NCI-H1417 (cell line): ENCODE measurements around the gene GTF3C2.

Experiments used
- DNase-seq, 3 experiments: peaks; one replicate each; lab custom pipeline; 2025; lab: John Stamatoyannopoulos, UW

The GTF3C2 gene

DNA sequence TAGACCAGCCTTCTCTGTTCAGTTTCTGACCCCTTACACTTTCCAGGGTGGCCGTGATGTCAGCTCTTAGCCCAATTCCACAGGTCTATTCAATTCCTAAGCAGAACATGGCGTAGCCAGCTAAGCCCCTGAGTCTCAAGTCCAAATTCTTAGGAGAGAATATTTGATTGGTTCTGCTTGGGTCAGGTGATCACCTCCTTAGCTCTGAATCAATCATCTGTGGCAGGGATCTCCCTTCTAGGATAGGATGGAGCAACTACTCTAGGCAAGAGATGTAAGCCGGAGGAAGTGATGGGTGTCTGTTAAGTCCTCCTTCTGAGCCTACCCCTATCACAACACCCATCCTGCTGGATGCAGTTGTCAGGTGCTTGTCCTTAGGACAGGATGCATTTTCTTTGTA, 59.4 kb downstream of the GTF3C2 start:
- no peak for DNase-seq

DNA sequence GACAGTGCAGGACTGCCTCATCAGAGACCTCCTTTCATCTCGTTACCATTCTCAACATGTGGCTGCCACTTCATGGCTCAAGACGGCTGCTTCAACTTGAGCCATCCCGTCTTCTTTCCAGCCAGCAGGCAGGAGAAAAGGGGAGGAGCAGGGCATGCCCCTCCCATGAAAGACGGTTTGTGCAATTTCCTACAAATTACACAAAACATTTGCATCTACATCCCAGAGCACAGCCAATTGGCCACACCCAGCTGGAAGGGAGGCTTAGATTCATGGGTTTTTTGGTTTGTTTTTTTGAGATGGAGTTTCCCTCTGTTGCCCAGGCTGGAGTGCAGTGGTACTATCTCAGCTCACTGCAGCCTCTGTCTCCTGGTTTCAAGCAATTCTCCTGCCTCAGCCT, 60.1 kb downstream of the GTF3C2 start:
- DNase-seq: no peak

DNA sequence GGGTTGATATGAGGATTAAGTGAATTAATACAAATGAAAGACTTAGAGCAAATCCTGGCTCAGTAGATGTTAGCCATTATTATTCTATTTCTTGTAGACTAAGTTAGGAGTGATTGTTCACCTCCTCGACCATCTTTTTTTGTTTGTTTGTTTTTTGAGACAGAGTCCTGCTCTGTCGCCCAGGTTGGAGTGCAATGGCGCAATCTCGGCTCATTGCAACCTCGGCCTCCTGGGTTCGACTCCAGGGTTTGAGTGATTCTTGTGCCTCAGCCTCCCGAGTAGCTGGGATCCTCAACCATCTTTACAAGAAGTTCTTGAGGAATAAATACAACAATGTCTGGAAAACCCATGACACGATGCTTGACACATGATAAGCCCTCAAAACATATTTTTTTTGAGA, 61.6 kb downstream of the GTF3C2 start:
- DNase-seq: no peak

DNA sequence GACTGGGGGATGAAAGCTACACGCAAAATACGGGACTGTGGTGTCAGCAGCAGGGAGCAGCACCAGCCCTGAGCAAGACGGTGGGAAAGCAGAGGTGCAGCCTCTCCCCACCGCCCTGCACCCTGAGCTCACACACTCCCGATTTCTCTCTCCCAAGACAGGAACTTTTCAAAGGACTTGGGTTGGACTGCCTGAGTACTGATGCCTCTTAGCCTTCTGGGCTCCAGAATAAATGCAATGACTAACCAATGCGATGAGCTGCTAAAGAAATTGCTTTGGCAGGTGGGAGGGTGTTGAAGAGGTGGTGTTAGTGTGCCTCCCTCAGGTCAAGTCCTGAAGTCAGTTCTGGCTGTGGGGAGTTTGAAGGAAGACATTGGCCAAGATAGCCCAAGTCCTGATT, 64.7 kb downstream of the GTF3C2 start:
- no peak for DNase-seq

DNA sequence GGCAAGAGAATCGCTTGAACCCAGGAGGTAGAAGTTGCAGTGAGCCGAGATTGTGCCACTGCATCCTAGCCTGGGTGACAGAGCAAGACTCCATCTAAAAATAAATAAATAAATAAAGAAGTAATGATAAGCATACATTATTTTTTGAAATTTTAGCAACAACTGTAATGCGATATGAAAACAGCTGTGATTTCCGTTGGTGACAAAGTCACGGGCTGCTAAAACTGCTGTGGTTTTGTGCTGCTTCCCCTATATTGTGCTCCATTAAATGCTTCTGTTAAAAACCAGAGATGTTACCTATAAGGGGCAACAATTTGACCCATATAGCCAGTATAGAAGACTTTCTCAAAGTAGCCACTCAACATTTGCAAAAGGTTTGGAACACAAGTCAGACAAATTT, 66.0 kb downstream of the GTF3C2 start:
- no peak for DNase-seq

DNA sequence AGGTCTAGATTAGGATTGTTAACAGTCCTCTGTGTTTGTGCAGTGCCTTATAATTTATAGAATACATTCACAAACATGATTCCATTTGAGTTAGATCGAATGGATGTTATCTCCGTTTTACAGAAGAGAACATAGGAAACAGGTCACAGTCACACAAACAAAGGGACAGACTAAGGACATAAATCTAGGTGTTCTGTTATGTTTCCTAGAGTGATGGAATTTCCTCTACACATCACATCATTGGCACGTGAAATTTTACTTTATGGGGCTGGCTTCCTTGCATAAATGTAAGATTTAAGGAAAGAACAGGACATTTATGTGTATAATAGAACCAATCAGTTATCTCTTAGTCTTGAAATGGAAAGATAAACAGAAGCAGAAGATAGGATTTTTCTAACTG, 68.0 kb downstream of the GTF3C2 start:
- DNase-seq: no peak

DNA sequence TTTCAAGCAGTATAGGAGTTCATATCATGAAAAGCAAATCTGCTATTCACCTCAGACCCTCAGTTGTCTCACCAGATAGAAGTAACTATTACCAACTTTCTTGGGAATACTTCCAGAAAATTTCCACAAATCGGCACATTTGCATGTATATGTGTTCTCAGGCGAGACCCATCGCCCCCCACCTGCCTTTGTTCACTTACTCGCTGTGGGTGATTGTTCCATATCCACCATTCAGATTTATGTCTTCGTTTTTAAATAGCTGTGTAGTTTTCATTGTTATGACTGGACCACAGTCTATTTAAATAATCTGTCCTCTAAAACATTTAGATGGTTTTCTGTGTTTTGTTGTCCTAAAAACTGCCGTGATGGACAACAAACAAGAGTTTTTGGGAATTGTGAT, 71.1 kb downstream of the GTF3C2 start:
- no peak for DNase-seq

DNA sequence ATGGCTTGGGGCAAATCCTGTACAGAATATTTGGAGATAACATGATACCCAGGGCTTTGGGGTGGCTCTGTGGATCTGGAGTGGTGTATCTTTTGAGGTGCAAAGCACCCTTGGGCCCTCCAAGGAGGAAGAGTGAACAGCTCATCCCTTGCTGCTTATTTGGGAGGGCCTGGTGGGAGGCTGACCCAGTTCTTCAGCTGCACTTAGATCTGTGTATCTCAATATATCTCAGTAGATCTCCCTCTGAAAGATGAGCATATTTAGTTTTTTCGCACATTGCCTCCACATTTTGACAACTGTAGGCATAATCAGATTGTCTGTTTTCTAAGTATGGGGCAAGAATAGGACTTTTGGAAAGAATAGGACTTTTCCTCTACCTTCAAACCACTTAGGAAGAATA, 71.6 kb downstream of the GTF3C2 start:
- DNase-seq: no peak

DNA sequence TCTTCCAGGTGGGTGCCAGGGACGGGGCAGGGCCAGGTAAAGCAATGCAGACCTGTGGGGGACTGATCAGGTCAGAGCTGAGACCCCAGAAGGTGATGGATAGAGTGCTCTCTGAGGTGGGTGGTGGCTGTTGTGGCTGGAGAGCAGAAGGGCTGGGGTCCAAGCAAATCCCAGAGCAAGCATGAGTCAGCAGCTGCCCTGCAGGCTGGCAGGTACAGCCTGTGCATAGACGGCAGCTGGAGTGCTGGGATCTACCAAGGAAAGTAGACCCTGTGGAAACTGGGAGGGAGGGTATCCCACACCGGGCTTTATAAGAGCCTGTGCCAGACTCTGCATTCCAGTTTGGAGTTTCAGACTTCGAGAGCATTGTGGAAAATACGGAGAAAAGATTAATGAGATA, 73.7 kb downstream of the GTF3C2 start:
- no peak for DNase-seq

DNA sequence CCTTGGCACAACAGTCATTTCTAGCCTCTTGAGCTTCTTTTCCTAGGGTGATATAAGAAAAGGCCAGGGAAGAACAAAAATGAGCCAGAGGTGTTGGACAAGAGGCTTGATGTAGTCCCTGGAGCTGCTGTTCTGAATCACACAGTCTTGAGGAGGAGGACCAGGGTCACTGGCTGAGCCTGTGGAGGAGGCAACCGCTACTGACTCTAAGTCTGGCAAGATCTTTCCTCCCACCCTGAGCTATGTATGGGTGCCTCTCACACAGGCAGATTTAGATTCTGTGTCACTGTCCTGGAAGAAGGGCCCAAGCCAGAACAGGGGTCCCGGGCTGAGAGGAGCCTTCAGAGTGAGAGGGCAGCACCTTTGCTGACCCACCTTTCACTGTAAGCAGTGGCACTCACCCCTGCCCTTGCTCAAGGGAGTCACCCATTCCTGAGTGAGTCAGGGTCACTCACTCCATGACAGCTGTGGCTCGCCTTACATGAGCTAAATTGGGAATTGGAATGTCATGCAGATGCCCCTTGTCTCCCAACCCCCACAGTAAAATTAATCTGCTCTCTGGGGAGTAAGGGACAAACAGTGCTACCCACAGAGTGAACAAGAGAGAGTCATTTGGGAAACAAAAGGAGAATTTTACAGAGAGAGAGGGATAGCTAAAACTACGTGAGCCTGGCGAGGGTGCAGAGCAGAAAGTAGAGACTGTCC, 74.6 kb downstream of the GTF3C2 start, which contains the start of gene TRIM54:
Gene TRIM54 (plus strand): TSS at position 575 of the 705 bp plus-strand sequence. CDS start 303 bp downstream, outside the sequence.
- DNase-seq: no peak

DNA sequence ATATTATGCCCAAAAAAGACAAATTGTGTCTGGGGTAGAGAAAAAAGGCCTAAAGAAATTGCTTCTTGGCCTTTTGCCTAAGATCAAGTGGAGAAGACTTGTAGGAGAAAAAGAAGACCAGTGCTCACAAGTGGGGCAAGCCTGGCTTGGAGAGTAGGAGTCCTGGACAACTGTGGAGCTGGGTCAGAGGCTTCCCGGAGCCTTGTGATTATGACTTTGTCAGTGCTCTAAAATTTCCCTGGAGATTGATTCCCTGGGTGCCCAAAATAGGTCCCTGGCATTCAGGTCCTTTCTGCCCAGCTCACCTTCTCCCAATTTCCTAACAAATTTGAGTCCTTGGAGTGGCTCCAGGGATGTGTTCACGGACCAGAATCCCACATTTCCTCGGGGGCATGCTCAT, 75.1 kb downstream of the GTF3C2 start:
- DNase-seq: no peak

DNA sequence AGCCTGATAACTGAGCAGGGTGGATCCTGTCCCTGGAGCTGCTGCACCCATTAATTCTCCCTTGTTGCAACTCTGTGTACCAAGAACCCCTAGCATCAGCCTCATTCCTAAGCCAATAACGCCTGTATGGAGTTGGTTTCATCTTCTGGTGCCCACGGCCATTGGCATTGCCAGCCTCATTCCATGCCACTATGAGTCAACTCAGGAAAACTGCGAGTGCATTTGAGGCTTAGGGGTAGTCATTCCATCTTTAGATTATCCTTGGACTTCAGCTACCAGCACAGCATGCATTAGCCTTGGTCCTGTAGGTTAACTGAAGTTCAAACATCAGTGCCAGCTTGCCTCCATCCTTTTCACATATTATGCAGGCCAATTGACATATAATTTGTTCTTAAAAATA, 75.7 kb downstream of the GTF3C2 start:
- DNase-seq: no peak

DNA sequence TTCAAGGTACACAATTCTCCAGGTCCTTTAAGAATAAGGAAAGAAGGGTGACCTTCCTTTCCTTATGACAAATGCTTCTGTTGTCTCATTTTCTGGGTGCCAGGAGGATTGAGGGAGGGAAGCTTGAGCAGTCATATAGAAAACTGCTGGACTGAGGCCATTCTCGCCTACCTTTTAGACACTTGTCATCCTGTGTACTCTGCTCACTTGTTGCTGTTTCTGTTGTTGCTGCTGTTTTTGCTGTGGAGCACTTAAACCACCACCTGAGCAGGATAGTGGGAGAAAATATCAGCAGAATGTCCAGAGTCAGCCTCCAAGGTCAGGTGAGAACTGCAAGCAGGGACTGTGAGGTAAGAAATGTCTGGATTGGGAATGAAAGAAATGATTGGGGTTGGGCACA, 78.6 kb downstream of the GTF3C2 start:
- no peak for DNase-seq
